Osteocyte (in vitro differentiated cells): Measurements from ENCODE around the gene CDC42BPB. TPM values are rescaled to one million over a fixed set of nuclear protein-coding genes. Genes with fewer than 3 reads are reported as not detected.
A peak's percentile ranks its signal among the peaks of the same experiment; 100 is the strongest.

Experiments
- DNase-seq: peaks from one replicate; pipeline ENCODE4 v3.0.0; 2021; ENCODE audit warnings: mixed read lengths; ENCODE audit not compliant: unreplicated experiment; ENCODE audit errors: extremely low spot score
- H3K27ac Mint-ChIP-seq: one replicate; pipeline ENCODE4 v1.8.0; 2021; ENCODE audit warnings: mild to moderate bottlenecking, mixed read lengths; ENCODE audit not compliant: unreplicated experiment
- H3K27me3 Mint-ChIP-seq: one replicate; pipeline ENCODE4 v1.8.0; 2021; ENCODE audit warnings: mixed read lengths; ENCODE audit not compliant: unreplicated experiment
- H3K36me3 Mint-ChIP-seq: one replicate; pipeline ENCODE4 v1.8.0; 2021; ENCODE audit warnings: mixed read lengths; ENCODE audit not compliant: unreplicated experiment
- H3K4me1 Mint-ChIP-seq: one replicate; pipeline ENCODE4 v1.8.0; 2021; ENCODE audit warnings: mixed read lengths; ENCODE audit not compliant: unreplicated experiment
- H3K4me3 Mint-ChIP-seq: one replicate; pipeline ENCODE4 v1.8.0; 2021; ENCODE audit warnings: mild to moderate bottlenecking, moderate library complexity, mixed read lengths; ENCODE audit not compliant: unreplicated experiment
- H3K9me3 Mint-ChIP-seq: one replicate; pipeline ENCODE4 v1.8.0; 2021; ENCODE audit warnings: mixed read lengths; ENCODE audit not compliant: unreplicated experiment
- CTCF ChIP-seq: fragments of 200-600 bp; sonication (generic); IDR thresholded peaks from 2 replicates; pipeline ENCODE4 v1.5.0; 2021; ENCODE audit warnings: antibody characterized with exemption, mild to moderate bottlenecking, moderate library complexity
- total RNA-seq: library from RNA; stranded (reverse); gene quantifications from 2 replicates; pipeline ENCODE4 v1.2.1, GENCODE V29; 2021

CDC42BPB gene
- total RNA-seq, 1 donor from 2014 or later, result 99.0 TPM

GRCh38 chr14:103085106-103086091, 28.1 kb upstream of the CDC42BPB start:
- no peak overlapping the region for H3K27ac Mint-ChIP-seq
- no peaks in the 10 kb centered on the region for H3K9me3 Mint-ChIP-seq
- DNase-seq, result no peak
- peaks cover 12% of the 10 kb centered on the region for H3K27me3 Mint-ChIP-seq
- TF ChIP-seq CTCF, result peak; percentile 29
- H3K36me3 Mint-ChIP-seq, result no peaks in the 10 kb centered on the region
- peaks cover 3% of the 10 kb centered on the region for H3K4me1 Mint-ChIP-seq
- H3K4me3 Mint-ChIP-seq, result no peak overlapping the region

DNA sequence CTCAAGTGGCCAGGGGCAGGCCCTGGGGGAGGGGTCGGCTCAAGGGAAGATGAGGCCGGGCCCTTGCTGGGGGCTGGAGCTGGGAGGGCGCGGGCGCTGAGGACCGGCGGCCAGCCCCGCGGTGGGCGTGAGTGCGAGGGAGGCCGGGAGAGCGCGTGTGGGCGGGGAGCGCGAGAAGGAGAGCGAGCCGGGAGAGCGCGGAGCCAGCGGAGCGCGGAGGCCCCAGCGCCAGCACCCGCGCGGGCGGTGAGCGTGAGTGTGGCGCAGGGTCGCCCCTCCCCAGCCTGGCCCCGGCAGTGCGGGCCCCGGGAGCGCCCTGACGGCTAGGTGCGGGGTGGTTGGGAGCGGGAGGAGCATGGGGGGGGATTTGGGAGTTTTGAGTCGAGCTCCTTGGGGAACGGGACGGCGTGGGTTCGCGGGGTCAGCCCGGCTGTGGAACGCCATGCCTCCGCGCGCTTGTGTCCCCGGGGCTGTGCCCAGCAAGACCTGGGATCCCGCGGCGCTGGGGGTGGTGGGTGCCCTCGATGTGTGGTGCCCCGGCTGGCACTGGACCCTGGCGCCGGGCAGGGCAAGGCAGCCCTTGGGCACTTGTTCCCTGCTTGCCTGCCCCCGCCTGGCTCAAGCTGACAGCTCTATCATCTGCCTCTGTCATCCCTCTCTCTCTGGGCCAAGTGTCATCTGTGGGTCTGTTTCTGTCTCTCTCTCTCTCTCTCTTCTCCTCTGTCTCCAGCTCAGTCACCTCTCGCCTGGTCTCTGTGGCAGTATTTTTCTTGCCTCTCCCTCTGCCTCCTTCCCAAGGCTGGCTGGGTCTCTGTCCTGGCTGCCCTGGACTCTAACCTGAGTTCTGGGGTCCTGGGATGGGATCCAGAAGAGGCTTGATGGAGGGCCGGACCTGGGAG, 26.9 kb upstream of the CDC42BPB start, which contains the start of gene LBHD2:
TSS of gene LBHD2 (plus strand) at position 190 of the 899 bp plus-strand sequence. CDS start 1,803 bp downstream, outside the sequence.
- Mint-ChIP-seq H3K4me3 (peak within 1 kb of the TSS; percentile 42), H3K27me3 (peaks cover 12% of the 10 kb centered on the region), H3K27ac (no peak within 1 kb of the TSS)

GRCh38 chr14:103081951-103082350, 24.6 kb upstream of the CDC42BPB start:
- H3K36me3 Mint-ChIP-seq, result no peaks in the 10 kb centered on the region
- no peak overlapping the region for H3K4me3 Mint-ChIP-seq

More for the DNA sequence above, 26.9 kb upstream of the CDC42BPB start, which contains the start of gene LBHD2:
- H3K9me3 Mint-ChIP-seq, result no peaks in the 10 kb centered on the region
- H3K36me3 Mint-ChIP-seq, result no peaks in the 10 kb centered on the region
- H3K4me1 Mint-ChIP-seq, result peaks cover 3% of the 10 kb centered on the region
- TF ChIP-seq CTCF, result no peak
- no peak for DNase-seq

DNA sequence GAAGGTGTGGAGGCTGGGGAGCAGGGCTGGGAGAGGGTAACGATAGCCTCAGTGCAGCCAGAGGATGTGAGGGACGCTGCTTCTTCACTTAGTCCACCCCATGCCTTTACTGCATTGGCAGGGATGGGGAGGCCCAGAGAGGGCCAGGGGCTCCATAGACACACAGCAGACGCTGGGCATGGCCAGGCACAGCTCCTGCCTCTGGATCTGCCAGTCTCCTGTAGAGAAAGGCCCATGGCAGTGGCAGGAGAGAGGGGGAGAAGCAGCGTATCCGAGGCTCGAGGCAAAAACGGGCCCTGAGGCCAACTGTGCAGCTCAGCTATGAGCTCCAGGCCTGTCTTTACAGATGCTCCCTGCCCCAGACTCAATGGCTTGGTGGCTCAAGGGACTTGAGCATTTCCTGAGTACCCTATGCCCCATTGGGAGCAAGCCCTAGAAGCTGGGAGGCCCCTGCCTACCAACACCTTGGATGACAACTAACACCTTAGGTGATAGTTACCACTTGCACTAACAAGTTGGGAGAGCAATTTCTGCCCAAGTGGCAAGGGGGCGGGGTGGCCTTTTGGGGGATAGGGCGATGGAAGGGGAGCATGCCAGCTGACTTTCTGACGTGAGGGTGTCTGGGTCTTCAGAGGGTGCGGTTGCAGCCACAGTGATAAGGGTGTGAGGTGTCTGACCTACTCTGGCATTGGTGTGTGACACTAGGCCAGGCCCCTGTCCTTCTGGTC, 21.7 kb upstream of the CDC42BPB start:
- no peak overlapping the region for H3K27ac Mint-ChIP-seq
- peaks cover 2% of the 10 kb centered on the region for H3K27me3 Mint-ChIP-seq
- no peak overlapping the region for H3K4me3 Mint-ChIP-seq
- H3K9me3 Mint-ChIP-seq, result no peaks in the 10 kb centered on the region
- TF ChIP-seq CTCF, result no peak
- no peaks in the 10 kb centered on the region for H3K36me3 Mint-ChIP-seq
- DNase-seq, result no peak
- peaks cover 5% of the 10 kb centered on the region for H3K4me1 Mint-ChIP-seq

More at GRCh38 chr14:103081951-103082350, 24.6 kb upstream of the CDC42BPB start:
- DNase-seq, result no peak
- H3K27ac Mint-ChIP-seq, result no peak overlapping the region
- peaks cover 9% of the 10 kb centered on the region for H3K27me3 Mint-ChIP-seq
- TF ChIP-seq CTCF, result no peak
- H3K9me3 Mint-ChIP-seq, result no peaks in the 10 kb centered on the region
- peaks cover 3% of the 10 kb centered on the region for H3K4me1 Mint-ChIP-seq
